Peyer's patch (tissue), 4 donors: ENCODE measurements around the gene PRR35. TPM values are rescaled to one million over a fixed set of nuclear protein-coding genes. Genes with fewer than 3 reads are reported as not detected.

Experiments
- DNase-seq, 3 donors: peaks; one replicate each; pipeline ENCODE4 v3.0.0-alpha.2; 2017 to 2019
- H3K27ac ChIP-seq, 4 donors: fragments of 200-600 bp; sonication (generic); one replicate each; pipeline ENCODE4 v1.5.1; 2016 to 2019
- H3K27me3 ChIP-seq, 2 donors: fragments of 200-600 bp; sonication (generic); one replicate each; pipeline ENCODE4 v1.5.1; 2019
- H3K36me3 ChIP-seq, 3 donors: fragments of 200-600 bp; sonication (generic); one replicate each; pipeline ENCODE4 v1.5.1; 2016 to 2019
- H3K4me1 ChIP-seq, 4 donors: fragments of 200-600 bp; sonication (generic); one replicate each; pipeline ENCODE4 v1.5.1; 2016 to 2019
- H3K4me3 ChIP-seq, 4 donors: fragments of 200-600 bp; sonication (generic); 1 replicate in 3 of 4; 2 replicates in 1 of 4; pipeline ENCODE4 v1.5.1; 2016 to 2019; ENCODE audit warnings: mild to moderate bottlenecking in 1 of 4
- H3K9me3 ChIP-seq, 4 donors: fragments of 200-600 bp; sonication (generic); one replicate each; pipeline ENCODE4 v1.5.1; 2016 to 2019; ENCODE audit warnings: mild to moderate bottlenecking in 1 of 4
- POLR2A ChIP-seq, 2 donors: fragments of 450-650 bp; IDR thresholded peaks; one replicate each; pipeline ENCODE4 v1.5.1; 2017; ENCODE audit warnings: antibody characterized with exemption in 2 of 2, mild to moderate bottlenecking in 2 of 2, moderate library complexity in 2 of 2
- total RNA-seq, 4 donors: library from RNA; depleted of rRNA; stranded (reverse); fragments of >200 nt; gene quantifications; one replicate each; pipeline ENCODE4 v1.1.0, GENCODE V29; 2016
- TF ChIP-seq, protein P1 (sequence below), 6 experiments: fragments of 450-650 bp in 4 of 6; fragments of 200-600 bp in 2 of 6; sonication (generic) in 1 of 6; IDR thresholded peaks; one replicate each; pipeline ENCODE4 v1.5.1; 2017 to 2019; ENCODE audit warnings: antibody characterized with exemption in 6 of 6, mild to moderate bottlenecking in 3 of 6, moderate library complexity in 1 of 6

Gene PRR35
- total RNA-seq, 4 donors from 2014 or later: not detected

DNA sequence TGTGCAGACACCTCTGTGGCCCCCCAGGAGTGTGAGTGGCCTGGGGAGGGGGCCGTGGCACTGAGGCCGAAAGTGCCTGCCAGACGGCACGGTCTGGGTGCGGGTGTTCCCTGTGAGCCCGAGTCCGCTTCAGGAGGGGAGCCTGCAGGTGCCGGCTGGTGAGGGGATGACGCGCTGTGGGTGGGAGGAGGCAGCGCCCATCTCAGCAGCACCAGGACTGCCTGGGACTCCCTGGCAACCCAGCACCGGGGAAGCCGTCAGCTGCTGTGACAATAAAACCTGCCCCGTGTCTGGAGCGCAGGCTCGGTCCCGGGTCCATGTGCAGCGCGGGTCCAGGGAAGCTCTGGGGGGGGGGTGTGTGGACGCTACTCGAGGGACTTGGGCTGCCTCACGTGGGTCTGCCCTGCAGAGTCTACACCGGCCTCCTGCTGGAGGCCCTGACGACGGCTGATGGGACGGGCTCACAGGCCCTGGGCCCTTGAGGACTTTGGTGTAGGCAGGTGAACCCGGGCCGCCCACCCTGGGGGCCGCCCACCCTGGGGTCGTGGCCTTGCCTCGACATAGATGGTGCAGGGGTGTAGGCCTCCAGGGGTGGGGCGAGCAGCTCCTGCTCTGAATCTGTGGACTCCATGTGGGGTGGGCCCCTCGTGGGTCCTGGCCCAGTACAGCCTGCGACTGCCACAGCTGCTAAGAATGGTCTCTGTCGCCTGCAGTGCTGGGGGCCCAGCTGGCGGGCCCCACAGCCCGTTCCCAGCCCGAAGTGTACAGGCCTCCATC, 23.8 kb downstream of the PRR35 start:
- TF ChIP-seq, protein P1, sequence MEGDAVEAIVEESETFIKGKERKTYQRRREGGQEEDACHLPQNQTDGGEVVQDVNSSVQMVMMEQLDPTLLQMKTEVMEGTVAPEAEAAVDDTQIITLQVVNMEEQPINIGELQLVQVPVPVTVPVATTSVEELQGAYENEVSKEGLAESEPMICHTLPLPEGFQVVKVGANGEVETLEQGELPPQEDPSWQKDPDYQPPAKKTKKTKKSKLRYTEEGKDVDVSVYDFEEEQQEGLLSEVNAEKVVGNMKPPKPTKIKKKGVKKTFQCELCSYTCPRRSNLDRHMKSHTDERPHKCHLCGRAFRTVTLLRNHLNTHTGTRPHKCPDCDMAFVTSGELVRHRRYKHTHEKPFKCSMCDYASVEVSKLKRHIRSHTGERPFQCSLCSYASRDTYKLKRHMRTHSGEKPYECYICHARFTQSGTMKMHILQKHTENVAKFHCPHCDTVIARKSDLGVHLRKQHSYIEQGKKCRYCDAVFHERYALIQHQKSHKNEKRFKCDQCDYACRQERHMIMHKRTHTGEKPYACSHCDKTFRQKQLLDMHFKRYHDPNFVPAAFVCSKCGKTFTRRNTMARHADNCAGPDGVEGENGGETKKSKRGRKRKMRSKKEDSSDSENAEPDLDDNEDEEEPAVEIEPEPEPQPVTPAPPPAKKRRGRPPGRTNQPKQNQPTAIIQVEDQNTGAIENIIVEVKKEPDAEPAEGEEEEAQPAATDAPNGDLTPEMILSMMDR (IDR thresholded peaks at IDR 0.05): no peak
- TF ChIP-seq POLR2A (IDR thresholded peaks at IDR 0.05): no peak
- H3K27ac ChIP-seq: no peak overlapping the region
- DNase-seq: no peak

DNA sequence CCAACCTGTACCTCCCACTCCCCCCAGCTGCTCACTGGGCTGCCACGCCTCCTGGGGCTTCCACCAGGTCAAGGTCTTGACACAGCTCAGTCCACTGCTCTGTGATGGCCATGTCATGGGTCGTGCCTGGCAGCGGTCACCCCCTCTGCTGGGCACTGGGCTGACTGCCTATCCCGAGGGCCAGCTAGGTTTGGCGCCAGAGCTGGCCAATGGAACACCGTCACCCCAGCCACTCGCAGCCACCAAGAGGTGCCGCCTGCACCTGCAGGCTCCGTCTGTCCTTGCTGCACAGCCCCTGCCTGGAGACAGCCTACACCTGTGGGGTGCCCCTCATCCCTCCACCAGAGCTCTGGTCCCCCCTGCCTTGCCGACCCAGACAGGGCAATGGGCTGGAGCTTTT, 25.2 kb downstream of the PRR35 start:
- H3K27me3 ChIP-seq: no peaks in the 10 kb centered on the region
- no peak overlapping the region for H3K4me3 ChIP-seq
- H3K4me1 ChIP-seq: peaks cover 0 to 11% (median 9%) of the 10 kb centered on the region in 4 donors
- H3K27ac ChIP-seq: no peak overlapping the region
- DNase-seq: peak in 1 of 3 donors; percentile 58
- no peaks in the 10 kb centered on the region for H3K9me3 ChIP-seq
- TF ChIP-seq POLR2A (IDR thresholded peaks at IDR 0.05): no peak
- TF ChIP-seq, protein P1 (IDR thresholded peaks at IDR 0.05): peak in 3 of 6 experiments; percentile 22 to 34 (median 23)
- no peaks in the 10 kb centered on the region for H3K36me3 ChIP-seq

More for the DNA sequence above, 23.8 kb downstream of the PRR35 start:
- Histone ChIP-seq H3K27me3 (no peaks in the 10 kb centered on the region), H3K4me1 (peaks cover 0 to 14% (median 8%) of the 10 kb centered on the region in 4 donors), H3K36me3 (no peaks in the 10 kb centered on the region), H3K4me3 (no peak overlapping the region), H3K9me3 (no peaks in the 10 kb centered on the region)

DNA sequence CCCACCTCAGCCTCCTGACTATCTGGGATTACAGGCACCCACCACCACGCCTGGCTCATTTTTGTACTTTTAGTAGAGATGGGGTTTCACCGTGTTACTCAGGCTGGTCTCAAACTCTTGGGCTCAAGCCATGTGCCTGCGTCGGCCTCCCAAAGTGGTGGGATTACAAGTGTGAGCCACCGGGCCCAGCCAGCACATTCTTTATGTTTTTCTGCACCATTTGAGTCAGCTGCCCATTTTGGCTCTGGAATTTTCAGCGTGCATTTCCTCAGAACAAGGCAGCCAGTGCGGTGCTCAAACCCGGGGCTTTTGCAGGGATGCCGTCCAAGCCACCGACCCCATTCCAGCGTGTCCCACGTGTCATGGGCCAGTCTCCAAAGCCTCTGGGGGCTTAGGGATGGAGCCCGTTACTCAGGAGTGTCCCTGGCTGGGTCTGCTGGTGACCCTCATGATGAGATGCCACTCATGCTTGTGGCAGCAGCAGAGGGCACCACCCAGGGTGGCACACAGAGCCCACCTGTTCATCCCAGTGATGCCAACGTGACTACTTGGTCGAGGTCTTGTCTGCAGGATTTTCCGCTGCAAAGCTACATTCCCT, 26.0 kb downstream of the PRR35 start:
- no peaks in the 10 kb centered on the region for H3K36me3 ChIP-seq
- TF ChIP-seq, protein P1 (IDR thresholded peaks at IDR 0.05): no peak
- no peak for TF ChIP-seq POLR2A (IDR thresholded peaks at IDR 0.05)
- no peak overlapping the region for H3K27ac ChIP-seq
- H3K4me1 ChIP-seq: peaks cover 0 to 17% (median 14%) of the 10 kb centered on the region in 4 donors
- no peaks in the 10 kb centered on the region for H3K27me3 ChIP-seq
- DNase-seq: no peak
- H3K9me3 ChIP-seq: no peaks in the 10 kb centered on the region
- H3K4me3 ChIP-seq: no peak overlapping the region

DNA sequence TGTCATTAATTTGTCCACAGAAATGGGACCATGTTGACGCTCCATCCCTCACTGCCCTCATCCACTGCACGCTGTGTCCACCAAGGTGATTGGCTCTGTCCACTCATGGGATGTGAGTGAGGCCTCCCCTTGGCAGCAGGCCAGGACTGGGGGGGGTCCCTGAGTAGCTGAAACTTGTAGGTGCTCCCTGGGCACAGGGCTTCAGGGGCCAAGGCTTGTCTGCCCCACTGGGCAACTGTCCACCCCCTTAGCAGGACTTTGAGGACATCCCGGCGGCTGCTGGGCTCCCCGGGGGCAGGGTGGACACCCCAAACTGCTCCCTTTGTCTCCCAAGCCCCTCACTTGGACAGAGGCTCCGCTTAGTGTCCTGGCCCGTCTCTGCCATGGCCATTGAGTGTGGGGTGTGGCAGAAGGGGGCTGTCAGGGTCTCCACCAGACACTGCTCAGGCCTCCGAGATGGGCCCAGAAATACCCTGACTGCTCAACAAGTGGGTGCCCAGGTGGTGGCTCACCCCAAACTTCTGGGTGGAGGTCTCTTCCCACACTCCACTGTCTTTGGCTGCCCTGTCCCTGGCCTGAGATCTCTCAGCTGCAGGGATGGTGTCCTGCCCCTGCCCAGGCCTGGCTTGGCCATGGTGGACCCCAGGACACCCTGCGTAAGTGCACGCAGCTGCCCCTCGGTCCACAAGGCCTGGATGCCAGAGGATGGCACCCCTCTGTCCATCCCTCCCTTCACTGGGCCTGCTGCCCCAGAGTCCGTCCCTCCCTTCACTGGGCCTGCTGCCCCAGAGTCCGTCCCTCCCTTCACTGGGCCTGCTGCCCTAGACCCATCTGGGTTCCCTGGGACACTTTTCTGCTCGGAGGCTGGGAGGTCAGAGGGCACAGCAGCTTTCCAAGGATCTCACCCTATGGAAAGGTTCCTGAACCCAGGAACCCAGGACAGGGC, 26.7 kb downstream of the PRR35 start:
- no peak for DNase-seq
- H3K36me3 ChIP-seq: no peaks in the 10 kb centered on the region
- H3K4me3 ChIP-seq: no peak overlapping the region
- no peaks in the 10 kb centered on the region for H3K9me3 ChIP-seq
- TF ChIP-seq POLR2A (IDR thresholded peaks at IDR 0.05): no peak
- TF ChIP-seq, protein P1 (IDR thresholded peaks at IDR 0.05): no peak
- no peak overlapping the region for H3K27ac ChIP-seq
- H3K4me1 ChIP-seq: peaks cover 0 to 25% (median 14%) of the 10 kb centered on the region in 4 donors
- H3K27me3 ChIP-seq: no peaks in the 10 kb centered on the region

DNA sequence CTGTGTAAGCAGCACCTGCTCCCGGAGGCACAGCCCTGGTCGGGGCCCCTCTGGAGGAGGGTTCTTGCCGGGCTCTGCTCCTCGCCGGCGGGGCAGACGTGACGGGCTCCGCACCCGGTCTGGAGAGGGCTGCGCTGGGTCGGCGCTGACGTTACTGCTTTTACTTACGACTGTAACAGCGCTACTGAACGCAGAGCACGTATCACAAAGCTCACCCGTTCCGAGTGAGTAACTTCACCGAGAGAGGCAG, 28.4 kb downstream of the PRR35 start:
- peak; percentile 52 to 76 (median 74) for DNase-seq
- H3K36me3 ChIP-seq: no peaks in the 10 kb centered on the region
- peak overlapping the region; percentile 56 to 96 (median 82) for H3K4me3 ChIP-seq
- TF ChIP-seq, protein P1 (IDR thresholded peaks at IDR 0.05): no peak
- TF ChIP-seq POLR2A (IDR thresholded peaks at IDR 0.05): no peak
- peaks cover 12 to 41% (median 20%) of the 10 kb centered on the region in 4 donors for H3K4me1 ChIP-seq
- no peaks in the 10 kb centered on the region for H3K27me3 ChIP-seq
- H3K27ac ChIP-seq: peak overlapping the region; percentile 96 to 99 (median 98)
- no peaks in the 10 kb centered on the region for H3K9me3 ChIP-seq
